HEK293 (cell line): Measurements from ENCODE around the gene TRPV5.

Experiments
- CTCF ChIA-PET: fragments of 350-600 bp; formaldehyde crosslinking; extraction: SDS; loops from one replicate; lab custom pipeline; 2021; ENCODE audit warnings: antibody characterized with exemption; lab: Yijun Ruan, JAX
- POLR2A ChIA-PET: fragments of 300-600 bp; formaldehyde crosslinking; extraction: SDS; loops from one replicate; lab custom pipeline; 2020; ENCODE audit warnings: antibody characterized with exemption, inconsistent platforms; lab: Yijun Ruan, JAX
- H3K27ac ChIP-seq: fragments of 200-500 bp; sonication (Bioruptor generic); 2 replicates; pipeline ENCODE4 v1.5.1; 2014; ENCODE audit warnings: low read depth, low read length, control low read depth, inconsistent platforms; ENCODE audit errors: extremely low read depth
- H3K36me3 ChIP-seq, 2 experiments: fragments of 200-500 bp in 1 of 2; sonication (Bioruptor generic) in 1 of 2; 1 replicate in 1 of 2; 2 replicates in 1 of 2; pipeline ENCODE4 v1.5.1; 2014 to 2017; ENCODE audit warnings: inconsistent platforms in 2 of 2, low read length in 2 of 2; ENCODE audit not compliant: control insufficient read depth in 2 of 2, insufficient read depth in 1 of 2
- H3K4me1 ChIP-seq: fragments of 200-500 bp; sonication (Bioruptor generic); 2 replicates; pipeline ENCODE4 v1.5.1; 2014; ENCODE audit warnings: mild to moderate bottlenecking, low read length, inconsistent platforms; ENCODE audit not compliant: control insufficient read depth, insufficient read depth
- H3K4me3 ChIP-seq: 2 replicates; pipeline ENCODE4 v1.5.1; 2011; ENCODE audit warnings: low read depth, mild to moderate bottlenecking, control low read depth, low read length, moderate library complexity
- H3K9me3 ChIP-seq: fragments of 200-500 bp; sonication (Bioruptor generic); 2 replicates; pipeline ENCODE4 v1.5.1; 2014; ENCODE audit warnings: low read depth, low read length, inconsistent platforms; ENCODE audit not compliant: control insufficient read depth, insufficient read depth
- BCL11A ChIP-seq: fragments of 450-650 bp; formaldehyde crosslinking; IDR thresholded peaks from 2 replicates; pipeline ENCODE4 v1.5.1; 2016; ENCODE audit warnings: low read depth, missing biosample characterization, missing genetic modification characterization
- KLF8 ChIP-seq: fragments of 450-650 bp; formaldehyde crosslinking; IDR thresholded peaks from 2 replicates; pipeline ENCODE4 v1.5.1; 2016; ENCODE audit warnings: missing biosample characterization, missing genetic modification characterization
- OSR2 ChIP-seq: fragments of 450-650 bp; formaldehyde crosslinking; IDR thresholded peaks from 2 replicates; pipeline ENCODE4 v1.5.1; 2016; ENCODE audit warnings: missing biosample characterization, missing genetic modification characterization
- REPIN1 ChIP-seq: fragments of 450-650 bp; formaldehyde crosslinking; IDR thresholded peaks from 2 replicates; pipeline ENCODE4 v1.5.1; 2017; ENCODE audit warnings: missing biosample characterization, missing genetic modification characterization, low read depth
- ZBTB17 ChIP-seq: fragments of 450-650 bp; formaldehyde crosslinking; IDR thresholded peaks from 2 replicates; pipeline ENCODE4 v1.5.1; 2016; ENCODE audit warnings: missing biosample characterization, missing genetic modification characterization
- ZBTB21 ChIP-seq: fragments of 450-650 bp; formaldehyde crosslinking; IDR thresholded peaks from 2 replicates; pipeline ENCODE4 v1.5.1; 2017; ENCODE audit warnings: missing biosample characterization, missing genetic modification characterization
- ZBTB44 ChIP-seq: fragments of 450-650 bp; IDR thresholded peaks from 2 replicates; pipeline ENCODE4 v1.5.1; 2018; ENCODE audit warnings: missing biosample characterization, mild to moderate bottlenecking, missing genetic modification characterization
- ZNF155 ChIP-seq: fragments of 450-650 bp; formaldehyde crosslinking; IDR thresholded peaks from 2 replicates; pipeline ENCODE4 v1.5.1; 2016; ENCODE audit warnings: missing biosample characterization, missing genetic modification characterization
- ZNF2 ChIP-seq: fragments of 450-650 bp; formaldehyde crosslinking; IDR thresholded peaks from 2 replicates; pipeline ENCODE4 v1.5.1; 2016; ENCODE audit warnings: missing biosample characterization, missing genetic modification characterization
- ZNF513 ChIP-seq: fragments of 450-650 bp; IDR thresholded peaks from 2 replicates; pipeline ENCODE4 v1.5.1; 2018; ENCODE audit warnings: missing biosample characterization, missing genetic modification characterization
- ZNF514 ChIP-seq: fragments of 450-650 bp; formaldehyde crosslinking; IDR thresholded peaks from 2 replicates; pipeline ENCODE4 v1.5.1; 2016; ENCODE audit warnings: missing biosample characterization, missing genetic modification characterization
- ZNF530 ChIP-seq: fragments of 450-650 bp; formaldehyde crosslinking; IDR thresholded peaks from 2 replicates; pipeline ENCODE4 v1.5.1; 2016; ENCODE audit warnings: low read depth, missing biosample characterization, missing genetic modification characterization
- ZNF629 ChIP-seq: fragments of 450-650 bp; formaldehyde crosslinking; IDR thresholded peaks from 2 replicates; pipeline ENCODE4 v1.5.1; 2017; ENCODE audit warnings: missing biosample characterization, missing genetic modification characterization
- ZNF768 ChIP-seq: fragments of 450-650 bp; formaldehyde crosslinking; IDR thresholded peaks from 2 replicates; pipeline ENCODE4 v1.5.1; 2018; ENCODE audit warnings: missing biosample characterization, mild to moderate bottlenecking, missing genetic modification characterization
- ZSCAN5A ChIP-seq: fragments of 450-650 bp; formaldehyde crosslinking; IDR thresholded peaks from 2 replicates; pipeline ENCODE4 v1.5.1; 2016; ENCODE audit warnings: missing biosample characterization, missing genetic modification characterization
- TF ChIP-seq, protein P1 (sequence below): fragments of 450-650 bp; formaldehyde crosslinking; IDR thresholded peaks from 2 replicates; pipeline ENCODE4 v1.5.1; 2016; ENCODE audit warnings: missing biosample characterization, missing genetic modification characterization
- TF ChIP-seq, protein P2 (sequence below): fragments of 450-650 bp; formaldehyde crosslinking; IDR thresholded peaks from 2 replicates; pipeline ENCODE4 v1.5.1; 2016; ENCODE audit warnings: missing biosample characterization, missing genetic modification characterization
- TF ChIP-seq, protein P3 (sequence below): fragments of 450-650 bp; formaldehyde crosslinking; IDR thresholded peaks from 2 replicates; pipeline ENCODE4 v1.5.1; 2016; ENCODE audit warnings: missing biosample characterization, missing genetic modification characterization

The TRPV5 gene

DNA sequence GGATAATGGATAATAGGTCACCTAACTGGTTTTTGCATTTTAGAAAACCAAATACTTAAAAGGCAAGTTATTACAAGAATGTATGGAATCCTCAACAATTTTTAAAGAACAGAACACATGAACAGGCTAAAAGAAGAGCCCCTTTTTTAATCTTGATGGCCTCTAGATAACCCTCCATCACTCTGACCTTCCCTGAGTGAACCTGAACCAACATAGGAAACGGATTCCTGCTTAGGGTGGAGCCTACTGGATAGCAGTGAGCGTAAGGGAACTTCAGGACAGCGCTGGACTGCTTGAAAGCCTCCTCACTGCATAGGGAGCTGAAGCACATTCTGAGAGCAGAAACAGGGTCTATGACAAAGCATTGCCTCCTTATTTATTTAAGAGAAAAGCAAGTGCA, 20.5 kb downstream of the TRPV5 start (continued):
- TF ChIP-seq ZBTB44 (tag by site-specific recombination): no peak
- TF ChIP-seq ZNF629 (tag by site-specific recombination): no peak

- Histone ChIP-seq H3K4me3 (no peak overlapping the region), H3K4me1 (no peaks in the 10 kb centered on the region), H3K27ac (no peak overlapping the region), H3K36me3 (no peaks in the 10 kb centered on the region), H3K9me3 (no peaks in the 10 kb centered on the region)
- TF ChIP-seq KLF8 (tag by site-specific recombination): no peak
- no peak for TF ChIP-seq ZNF530 (tag by site-specific recombination)
- TF ChIP-seq, protein P1, sequence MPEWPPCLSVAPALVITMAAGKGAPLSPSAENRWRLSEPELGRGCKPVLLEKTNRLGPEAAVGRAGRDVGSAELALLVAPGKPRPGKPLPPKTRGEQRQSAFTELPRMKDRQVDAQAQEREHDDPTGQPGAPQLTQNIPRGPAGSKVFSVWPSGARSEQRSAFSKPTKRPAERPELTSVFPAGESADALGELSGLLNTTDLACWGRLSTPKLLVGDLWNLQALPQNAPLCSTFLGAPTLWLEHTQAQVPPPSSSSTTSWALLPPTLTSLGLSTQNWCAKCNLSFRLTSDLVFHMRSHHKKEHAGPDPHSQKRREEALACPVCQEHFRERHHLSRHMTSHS (tag by site-specific recombination): no peak
- no peak for TF ChIP-seq ZNF155 (tag by site-specific recombination)
- no peak for TF ChIP-seq ZNF2 (tag by site-specific recombination)
- TF ChIP-seq ZBTB17 (tag by site-specific recombination): no peak
- TF ChIP-seq, protein P2, sequence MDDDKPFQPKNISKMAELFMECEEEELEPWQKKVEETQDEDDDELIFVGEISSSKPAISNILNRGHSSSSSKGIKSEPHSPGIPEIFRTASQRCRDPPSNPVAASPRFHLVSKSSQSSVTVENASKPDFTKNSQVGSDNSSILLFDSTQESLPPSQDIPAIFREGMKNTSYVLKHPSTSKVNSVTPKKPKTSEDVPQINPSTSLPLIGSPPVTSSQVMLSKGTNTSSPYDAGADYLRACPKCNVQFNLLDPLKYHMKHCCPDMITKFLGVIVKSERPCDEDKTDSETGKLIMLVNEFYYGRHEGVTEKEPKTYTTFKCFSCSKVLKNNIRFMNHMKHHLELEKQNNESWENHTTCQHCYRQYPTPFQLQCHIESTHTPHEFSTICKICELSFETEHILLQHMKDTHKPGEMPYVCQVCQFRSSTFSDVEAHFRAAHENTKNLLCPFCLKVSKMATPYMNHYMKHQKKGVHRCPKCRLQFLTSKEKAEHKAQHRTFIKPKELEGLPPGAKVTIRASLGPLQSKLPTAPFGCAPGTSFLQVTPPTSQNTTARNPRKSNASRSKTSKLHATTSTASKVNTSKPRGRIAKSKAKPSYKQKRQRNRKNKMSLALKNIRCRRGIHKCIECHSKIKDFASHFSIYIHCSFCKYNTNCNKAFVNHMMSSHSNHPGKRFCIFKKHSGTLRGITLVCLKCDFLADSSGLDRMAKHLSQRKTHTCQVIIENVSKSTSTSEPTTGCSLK (tag by site-specific recombination): no peak
- ChIA-PET POLR2A (interaction anchor here (0.9 kb wide), 1 partner anchor 12 kb away, joined by 3 read pairs; no protein-coding TSS in a partner anchor), CTCF (interaction anchor here (0.7 to 2.7 kb wide), 15 partner anchors 8 to 305 kb away, joined by 3 to 13 read pairs (median 3); no protein-coding TSS in a partner anchor)
These were observed 23.1 kb downstream of the TRPV5 start for GRCh38 chr7:142910481-142910880.

DNA sequence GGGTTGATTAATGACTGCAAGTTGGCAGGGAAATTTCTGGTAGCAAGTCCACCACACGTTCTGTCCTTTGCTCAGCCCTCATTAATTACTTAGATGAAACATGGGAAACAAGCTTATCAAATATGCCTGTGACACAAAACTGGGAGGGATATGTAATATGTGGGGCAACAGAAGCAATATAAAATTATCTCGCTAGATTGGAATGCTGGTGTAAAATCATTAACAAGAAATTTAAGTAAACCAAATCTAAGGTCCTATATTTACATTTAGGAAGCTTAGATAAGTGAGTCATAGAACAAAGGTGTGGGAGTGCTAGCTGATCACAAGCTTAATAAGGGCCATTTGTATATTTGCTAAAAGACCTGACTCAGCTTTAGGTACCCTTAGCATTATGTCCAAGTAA, 23.5 kb downstream of the TRPV5 start:
- H3K4me3 ChIP-seq: no peak overlapping the region
- H3K27ac ChIP-seq: no peak overlapping the region
- no peaks in the 10 kb centered on the region for H3K4me1 ChIP-seq
- H3K36me3 ChIP-seq: no peaks in the 10 kb centered on the region
- POLR2A ChIA-PET: interaction anchor here (0.9 kb wide), 1 partner anchor 13 kb away, joined by 3 read pairs; no protein-coding TSS in a partner anchor
- no peaks in the 10 kb centered on the region for H3K9me3 ChIP-seq
- TF ChIP-seq ZBTB17 (tag by site-specific recombination) (no peak), ZNF768 (no peak), ZNF514 (no peak)
- CTCF ChIA-PET: interaction anchor here (0.5 to 2.7 kb wide), 20 partner anchors 9 to 326 kb away, joined by 3 to 13 read pairs (median 4); no protein-coding TSS in a partner anchor

GRCh38 chr7:142908921-142909890, 24.3 kb downstream of the TRPV5 start:
- no peaks in the 10 kb centered on the region for H3K36me3 ChIP-seq
- ChIA-PET CTCF (interaction anchor here (0.5 to 2.7 kb wide), 21 partner anchors 8 to 471 kb away, joined by 3 to 13 read pairs (median 4); no protein-coding TSS in a partner anchor), POLR2A (no interaction called here)
- no peak for TF ChIP-seq REPIN1 (tag by site-specific recombination)
- no peak for TF ChIP-seq ZSCAN5A
- TF ChIP-seq ZNF513 (tag by site-specific recombination): no peak
- TF ChIP-seq ZBTB21 (tag by site-specific recombination): no peak
- no peak for TF ChIP-seq OSR2 (tag by site-specific recombination)
- TF ChIP-seq, protein P3, sequence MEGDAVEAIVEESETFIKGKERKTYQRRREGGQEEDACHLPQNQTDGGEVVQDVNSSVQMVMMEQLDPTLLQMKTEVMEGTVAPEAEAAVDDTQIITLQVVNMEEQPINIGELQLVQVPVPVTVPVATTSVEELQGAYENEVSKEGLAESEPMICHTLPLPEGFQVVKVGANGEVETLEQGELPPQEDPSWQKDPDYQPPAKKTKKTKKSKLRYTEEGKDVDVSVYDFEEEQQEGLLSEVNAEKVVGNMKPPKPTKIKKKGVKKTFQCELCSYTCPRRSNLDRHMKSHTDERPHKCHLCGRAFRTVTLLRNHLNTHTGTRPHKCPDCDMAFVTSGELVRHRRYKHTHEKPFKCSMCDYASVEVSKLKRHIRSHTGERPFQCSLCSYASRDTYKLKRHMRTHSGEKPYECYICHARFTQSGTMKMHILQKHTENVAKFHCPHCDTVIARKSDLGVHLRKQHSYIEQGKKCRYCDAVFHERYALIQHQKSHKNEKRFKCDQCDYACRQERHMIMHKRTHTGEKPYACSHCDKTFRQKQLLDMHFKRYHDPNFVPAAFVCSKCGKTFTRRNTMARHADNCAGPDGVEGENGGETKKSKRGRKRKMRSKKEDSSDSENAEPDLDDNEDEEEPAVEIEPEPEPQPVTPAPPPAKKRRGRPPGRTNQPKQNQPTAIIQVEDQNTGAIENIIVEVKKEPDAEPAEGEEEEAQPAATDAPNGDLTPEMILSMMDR (tag by site-specific recombination): no peak
- no peak for TF ChIP-seq BCL11A (tag by site-specific recombination)
- H3K27ac ChIP-seq: no peak overlapping the region
- no peak overlapping the region for H3K4me3 ChIP-seq
- no peaks in the 10 kb centered on the region for H3K4me1 ChIP-seq
- no peaks in the 10 kb centered on the region for H3K9me3 ChIP-seq
